GM12801 (cell line): ENCODE data around the gene UBE2K.

Source experiments
- TF ChIP-seq, protein P1 (sequence below): IDR thresholded peaks from one replicate; pipeline ENCODE4 v1.5.1; 2011; ENCODE audit warnings: control low read depth; ENCODE audit not compliant: insufficient read length; ENCODE audit errors: extremely low read depth

UBE2K gene

DNA sequence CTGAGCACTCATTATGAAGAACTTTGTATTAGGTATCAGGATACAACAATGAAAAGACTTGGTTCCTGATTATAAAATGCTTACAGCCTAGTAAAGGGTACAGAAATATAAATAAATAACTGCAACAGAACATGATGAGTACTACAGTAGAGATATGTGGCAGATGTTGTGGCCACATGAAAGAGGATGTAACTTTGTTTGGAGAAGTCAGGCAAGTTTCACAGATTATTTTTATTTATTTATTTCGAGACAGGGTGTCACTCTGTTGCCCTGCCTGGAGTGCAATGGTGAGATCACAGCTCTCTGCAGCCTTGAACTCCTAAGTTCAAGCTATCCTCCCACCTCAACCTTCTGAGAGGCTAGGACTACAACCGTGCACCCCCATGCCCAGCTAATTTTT lies 15.8 kb upstream of the UBE2K start:
- TF ChIP-seq, protein P1, sequence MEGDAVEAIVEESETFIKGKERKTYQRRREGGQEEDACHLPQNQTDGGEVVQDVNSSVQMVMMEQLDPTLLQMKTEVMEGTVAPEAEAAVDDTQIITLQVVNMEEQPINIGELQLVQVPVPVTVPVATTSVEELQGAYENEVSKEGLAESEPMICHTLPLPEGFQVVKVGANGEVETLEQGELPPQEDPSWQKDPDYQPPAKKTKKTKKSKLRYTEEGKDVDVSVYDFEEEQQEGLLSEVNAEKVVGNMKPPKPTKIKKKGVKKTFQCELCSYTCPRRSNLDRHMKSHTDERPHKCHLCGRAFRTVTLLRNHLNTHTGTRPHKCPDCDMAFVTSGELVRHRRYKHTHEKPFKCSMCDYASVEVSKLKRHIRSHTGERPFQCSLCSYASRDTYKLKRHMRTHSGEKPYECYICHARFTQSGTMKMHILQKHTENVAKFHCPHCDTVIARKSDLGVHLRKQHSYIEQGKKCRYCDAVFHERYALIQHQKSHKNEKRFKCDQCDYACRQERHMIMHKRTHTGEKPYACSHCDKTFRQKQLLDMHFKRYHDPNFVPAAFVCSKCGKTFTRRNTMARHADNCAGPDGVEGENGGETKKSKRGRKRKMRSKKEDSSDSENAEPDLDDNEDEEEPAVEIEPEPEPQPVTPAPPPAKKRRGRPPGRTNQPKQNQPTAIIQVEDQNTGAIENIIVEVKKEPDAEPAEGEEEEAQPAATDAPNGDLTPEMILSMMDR = no peak

DNA sequence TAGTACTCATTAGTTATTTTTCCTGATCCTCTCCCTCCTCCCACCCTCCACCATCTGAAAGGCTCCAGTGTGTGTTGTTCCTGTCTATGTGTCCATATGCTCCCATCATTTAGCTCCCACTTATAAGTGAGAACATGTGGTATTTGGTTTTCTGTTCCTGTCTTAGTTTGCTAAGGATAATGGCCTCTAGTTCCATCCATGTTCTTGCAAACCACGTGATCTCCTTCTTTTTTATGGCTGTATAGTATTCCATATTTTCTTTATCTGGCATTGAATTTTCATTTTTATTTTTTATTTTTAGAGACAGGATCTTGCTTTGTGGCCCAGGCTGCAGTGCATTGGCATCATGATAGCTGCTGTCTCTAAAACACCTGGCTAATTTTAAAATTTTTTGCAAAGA lies 11.9 kb upstream of the UBE2K start:
- TF ChIP-seq, protein P1 = no peak

DNA sequence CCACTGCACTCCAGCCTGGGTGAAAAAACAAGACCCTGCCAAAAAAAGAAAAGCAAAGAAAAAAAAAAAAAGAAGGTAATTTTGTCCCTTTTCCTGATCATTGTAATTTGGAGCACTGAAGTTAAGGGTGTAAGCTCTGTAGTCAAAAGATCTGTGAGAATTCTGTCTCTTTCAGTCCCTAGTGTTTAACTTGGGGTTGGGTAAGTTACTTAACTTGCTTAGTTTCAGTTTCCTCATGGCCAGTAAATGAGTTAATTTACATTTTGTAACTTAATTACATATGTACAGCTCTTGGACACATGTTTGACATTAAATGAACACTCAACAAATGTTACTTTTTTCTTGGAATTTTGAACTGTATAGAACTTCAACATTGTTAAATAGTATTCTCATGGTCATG lies 10.9 kb upstream of the UBE2K start:
- TF ChIP-seq, protein P1 = no peak

DNA sequence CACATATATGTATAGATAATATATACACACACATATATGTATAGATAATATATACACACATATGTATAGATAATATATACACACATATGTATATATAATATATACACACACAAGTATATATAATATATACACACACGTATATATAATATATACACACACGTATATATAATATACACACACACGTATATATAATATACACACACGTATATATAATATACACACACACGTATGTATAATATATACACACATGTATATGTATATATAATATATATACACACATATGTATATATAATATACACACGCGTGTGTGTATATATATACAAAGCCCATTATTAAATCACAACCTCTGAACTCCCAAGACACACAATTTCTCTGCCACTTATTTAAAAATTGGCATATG lies 8.0 kb upstream of the UBE2K start:
- TF ChIP-seq, protein P1 = no peak

DNA sequence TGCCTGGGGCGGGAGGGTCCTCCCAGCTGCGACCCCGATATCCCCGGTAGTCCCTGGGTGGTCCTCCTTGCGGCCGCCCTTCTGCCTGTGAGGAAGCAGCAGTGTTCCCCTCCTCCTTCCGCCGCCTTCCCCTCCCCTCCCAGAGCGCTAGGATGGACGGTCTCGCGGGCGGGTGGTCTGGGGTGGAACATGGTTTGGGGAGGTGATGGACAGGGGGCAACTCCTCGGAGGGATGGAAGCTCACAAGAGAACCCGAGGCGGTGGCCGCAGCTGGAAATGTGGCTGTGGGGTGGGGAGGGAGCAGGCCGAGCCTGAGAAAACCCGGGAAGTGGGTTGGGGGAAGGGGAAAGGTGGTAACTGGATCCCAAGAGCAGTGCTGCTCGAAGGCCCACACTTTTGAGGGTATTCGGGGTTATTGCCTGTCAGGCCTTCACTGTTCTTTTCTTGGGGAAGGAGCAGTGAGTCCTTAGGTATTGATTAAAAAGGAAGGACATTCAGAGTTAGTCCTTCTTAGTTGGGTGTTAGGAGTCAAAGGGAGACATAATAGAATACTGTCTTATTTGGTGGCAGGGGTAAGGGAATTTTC lies 581 bp downstream of the UBE2K start:
- TF ChIP-seq, protein P1 = no peak

DNA sequence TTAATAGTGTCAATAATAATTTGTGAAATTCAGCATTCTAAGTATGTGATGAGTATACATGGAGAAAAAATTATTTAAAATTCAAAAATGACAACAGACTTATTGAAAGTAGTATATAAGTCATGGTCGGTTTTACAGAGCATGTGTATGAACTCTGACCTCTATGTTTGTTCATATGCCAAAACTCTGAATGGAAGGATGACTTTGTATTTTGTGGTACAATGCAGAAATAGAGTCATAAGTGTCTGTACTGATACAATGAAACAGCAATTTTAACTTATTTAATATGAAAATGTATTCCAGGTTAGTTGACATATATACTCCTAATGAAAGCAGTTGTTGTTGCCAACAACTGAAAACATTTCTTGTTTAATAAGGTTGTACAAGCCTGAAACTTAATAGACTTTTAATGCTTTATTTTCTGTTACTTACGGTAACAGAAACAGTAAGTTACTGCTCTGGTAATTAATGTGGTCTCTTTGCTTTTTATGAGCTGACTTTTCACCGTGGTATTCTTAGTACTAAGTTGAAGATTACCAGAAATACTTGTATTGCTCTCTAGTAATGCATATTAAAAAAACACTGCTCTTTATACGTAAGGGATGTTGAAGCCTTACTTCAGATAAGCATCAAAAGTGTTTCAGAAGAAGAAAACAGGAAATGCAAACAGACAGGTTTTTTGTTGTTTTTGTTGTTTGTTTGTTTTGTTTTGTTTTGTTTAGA lies 1.9 kb downstream of the UBE2K start:
- TF ChIP-seq, protein P1 = no peak

DNA sequence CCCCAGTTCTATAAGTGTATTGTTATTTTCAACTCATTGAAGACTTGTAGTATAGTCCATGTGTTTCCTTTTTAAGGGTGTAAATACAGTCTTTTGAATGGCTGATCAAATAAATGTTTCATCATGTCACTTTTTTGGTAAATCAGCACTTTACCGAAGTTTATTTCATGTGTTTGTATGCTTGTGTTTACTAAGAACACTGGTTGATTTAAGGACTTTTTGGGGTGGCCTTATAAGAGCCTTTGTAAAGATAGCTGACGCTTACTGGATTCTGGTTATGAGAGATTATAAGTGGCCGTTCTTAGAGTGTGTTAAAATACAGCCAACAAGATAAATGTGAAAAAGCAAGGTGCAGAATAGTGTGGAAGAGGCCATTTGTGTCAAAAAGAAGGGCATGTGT lies 2.6 kb downstream of the UBE2K start:
- TF ChIP-seq, protein P1 = no peak
